GM12891 (cell line): ENCODE measurements around the gene LZTS2.

ENCODE experiments used
- DNase-seq: peaks from one replicate; pipeline ENCODE4 v3.0.0; 2011; ENCODE audit warnings: low spot score; ENCODE audit not compliant: insufficient read length
- FAIRE-seq: peaks from 2 replicates; lab custom pipeline; 2011; peaks lifted over from hg19 to GRCh38; lab: Jason Lieb, UNC
- PAX5 ChIP-seq: IDR thresholded peaks from 2 replicates; pipeline ENCODE4 v1.6.1; 2011; ENCODE audit warnings: low read length, moderate library complexity, mild to moderate bottlenecking; ENCODE audit not compliant: insufficient read depth, severe bottlenecking
- POLR2A ChIP-seq: IDR thresholded peaks from 2 replicates; pipeline ENCODE4 v1.6.1; 2011; ENCODE audit warnings: low read depth, low read length, control low read depth
- POLR2AphosphoS5 ChIP-seq: IDR thresholded peaks from 2 replicates; pipeline ENCODE4 v1.6.1; 2011; ENCODE audit warnings: low read depth, low read length, control low read depth
- POU2F2 ChIP-seq: IDR thresholded peaks from 2 replicates; pipeline ENCODE4 v1.6.1; 2011; ENCODE audit warnings: low read depth, mild to moderate bottlenecking, control low read depth, low read length, moderate library complexity
- SPI1 ChIP-seq: IDR thresholded peaks from 2 replicates; pipeline ENCODE4 v1.6.1; 2011; ENCODE audit warnings: low read depth, low read length, control low read depth
- TAF1 ChIP-seq: IDR thresholded peaks from 2 replicates; pipeline ENCODE4 v1.6.1; 2011; ENCODE audit warnings: low read depth, low read length, control low read depth

LZTS2 gene

GRCh38 chr10:101047961-101048892 is 48.6 kb downstream of the LZTS2 start:
- DNase-seq (no peak), FAIRE-seq (no peak)

GRCh38 chr10:101050208-101051069 is 50.8 kb downstream of the LZTS2 start:
- no peak for TF ChIP-seq TAF1
- no peak for TF ChIP-seq POU2F2
- no peak for TF ChIP-seq SPI1
- TF ChIP-seq POLR2AphosphoS5: no peak
- no peak for TF ChIP-seq POLR2A
- no peak for TF ChIP-seq PAX5
- DNase-seq (peak; percentile 78), FAIRE-seq (peak; percentile 72)

More at GRCh38 chr10:101047961-101048892, 48.6 kb downstream of the LZTS2 start:
- TF ChIP-seq PAX5 (no peak), POLR2A (no peak), TAF1 (no peak), POLR2AphosphoS5 (no peak), SPI1 (no peak), POU2F2 (no peak)

GRCh38 chr10:101052285-101052684 is 52.7 kb downstream of the LZTS2 start:
- no peak for FAIRE-seq

GRCh38 chr10:101053516-101053915 is 53.9 kb downstream of the LZTS2 start:
- DNase-seq (no peak), FAIRE-seq (no peak)
- TF ChIP-seq POLR2A (no peak), TAF1 (no peak), POU2F2 (no peak), POLR2AphosphoS5 (no peak), SPI1 (no peak), PAX5 (no peak)

More at GRCh38 chr10:101052285-101052684, 52.7 kb downstream of the LZTS2 start:
- TF ChIP-seq SPI1 (no peak), POU2F2 (no peak), TAF1 (no peak)
- DNase-seq: no peak

GRCh38 chr10:101054351-101054750 is 54.7 kb downstream of the LZTS2 start:
- TF ChIP-seq POLR2A (no peak), SPI1 (no peak), PAX5 (no peak), TAF1 (no peak), POU2F2 (no peak), POLR2AphosphoS5 (no peak)
- FAIRE-seq (no peak), DNase-seq (no peak)

- no peak for DNase-seq
- TF ChIP-seq POLR2AphosphoS5: no peak
- no peak for TF ChIP-seq POU2F2
- TF ChIP-seq TAF1: no peak
- TF ChIP-seq PAX5: no peak
- TF ChIP-seq SPI1: no peak
- no peak for TF ChIP-seq POLR2A
- FAIRE-seq: no peak
Measured at GRCh38 chr10:101054876-101055275, 55.3 kb downstream of the LZTS2 start.

GRCh38 chr10:101055411-101055810 is 55.8 kb downstream of the LZTS2 start:
- FAIRE-seq: no peak
- DNase-seq: no peak
- TF ChIP-seq POLR2A: no peak
- TF ChIP-seq POLR2AphosphoS5: no peak
- no peak for TF ChIP-seq SPI1

GRCh38 chr10:101056365-101057151 is 57.0 kb downstream of the LZTS2 start:
- TF ChIP-seq POLR2A: no peak
- TF ChIP-seq POLR2AphosphoS5: no peak
- no peak for TF ChIP-seq PAX5
- TF ChIP-seq SPI1: no peak
- TF ChIP-seq POU2F2: no peak
- no peak for TF ChIP-seq TAF1
- DNase-seq: no peak
- no peak for FAIRE-seq
